Activated naive CD4-positive, alpha-beta T cell treated with anti-CD3 and anti-CD28 coated beads for 36 hours (primary cell): ENCODE data around the gene XPNPEP3. TPM values are rescaled to one million over a fixed set of nuclear protein-coding genes. Genes with fewer than 3 reads are reported as not detected.

Experiments
- CTCF ChIA-PET: fragments of 350-600 bp; sonication (Branson Sonifier 250); formaldehyde crosslinking; loops from one replicate; lab custom pipeline; 2021; ENCODE audit warnings: antibody characterized with exemption; lab: Charles Lee
- DNase-seq: peaks from one replicate; pipeline ENCODE4 v3.0.0-alpha.2; 2020
- H3K27ac Mint-ChIP-seq: one replicate; pipeline ENCODE4 v1.8.0; 2021; ENCODE audit warnings: mild to moderate bottlenecking, mixed read lengths
- H3K27me3 Mint-ChIP-seq: one replicate; pipeline ENCODE4 v1.8.0; 2021; ENCODE audit warnings: low read depth, mixed read lengths
- H3K36me3 Mint-ChIP-seq: one replicate; pipeline ENCODE4 v1.8.0; 2021; ENCODE audit warnings: low read depth, mixed read lengths
- H3K4me1 Mint-ChIP-seq: one replicate; pipeline ENCODE4 v1.8.0; 2021; ENCODE audit warnings: low read depth, mixed read lengths
- H3K4me3 Mint-ChIP-seq: one replicate; pipeline ENCODE4 v1.8.0; 2021; ENCODE audit warnings: mild to moderate bottlenecking, moderate library complexity, mixed read lengths
- H3K9me3 Mint-ChIP-seq: one replicate; pipeline ENCODE4 v1.8.0; 2021; ENCODE audit warnings: mixed read lengths
- intact Hi-C: fragments of 100-400 bp; cut with micrococcal nuclease; formaldehyde crosslinking; loops from one replicate; pipeline ENCODE4 v1.15.1; 2023
- microRNA-seq: library from miRNA; unstranded; fragments of <30 nt; microRNA quantifications from one replicate; pipeline ENCODE4 v1.2.0, GENCODE V29; 2022; ENCODE audit warnings: borderline microRNAs expressed, borderline replicate concordance
- total RNA-seq, 2 experiments: library from RNA; stranded (reverse); gene quantifications; one replicate each; pipeline ENCODE4 v1.2.3, GENCODE V29; 2021

Gene XPNPEP3
- total RNA-seq, 2 experiments from 2014 or later, result 15.7 to 19.6 TPM

GRCh38 chr22:40976866-40977700, 120.1 kb downstream of the XPNPEP3 start:
- no peak for DNase-seq
- Mint-ChIP-seq H3K36me3 (peaks cover 3% of the 10 kb centered on the region), H3K4me1 (no peaks in the 10 kb centered on the region), H3K4me3 (no peak overlapping the region), H3K9me3 (no peaks in the 10 kb centered on the region), H3K27ac (peak overlapping the region; percentile 9), H3K27me3 (no peaks in the 10 kb centered on the region)
- CTCF ChIA-PET, result interaction anchor here (0.6 kb wide), 2 partner anchors 67 to 73 kb away, joined by 3 read pairs; no protein-coding TSS in a partner anchor
- intact Hi-C loops, result no loop called here

GRCh38 chr22:40979198-40979597, 122.2 kb downstream of the XPNPEP3 start:
- intact Hi-C loops, result no loop called here

GRCh38 chr22:40979871-40980270, 122.9 kb downstream of the XPNPEP3 start:
- H3K36me3 Mint-ChIP-seq, result no peaks in the 10 kb centered on the region
- H3K4me1 Mint-ChIP-seq, result no peaks in the 10 kb centered on the region
- H3K27me3 Mint-ChIP-seq, result no peaks in the 10 kb centered on the region
- H3K9me3 Mint-ChIP-seq, result no peaks in the 10 kb centered on the region
- intact Hi-C loops, result no loop called here
- CTCF ChIA-PET, result no interaction called here
- H3K27ac Mint-ChIP-seq, result no peak overlapping the region
- no peak overlapping the region for H3K4me3 Mint-ChIP-seq
- DNase-seq, result no peak

More at GRCh38 chr22:40979198-40979597, 122.2 kb downstream of the XPNPEP3 start:
- Mint-ChIP-seq H3K4me1 (no peaks in the 10 kb centered on the region), H3K27ac (no peak overlapping the region), H3K4me3 (no peak overlapping the region), H3K27me3 (no peaks in the 10 kb centered on the region), H3K9me3 (no peaks in the 10 kb centered on the region), H3K36me3 (no peaks in the 10 kb centered on the region)
- CTCF ChIA-PET, result interaction anchor here (0.6 kb wide), 1 partner anchor 12 kb away, joined by 4 read pairs; no protein-coding TSS in a partner anchor
- no peak for DNase-seq

Small RNAs within 50 kb of the gene (microRNA-seq; reads per million reads assigned to microRNA genes)
- gene MIR4766, result 8.2 reads per million, percentile 15 among the genes with 10 or more reads in this experiment

Other genes starting within 250 kb of the XPNPEP3 start
- gene MRTFA, start 220.4 kb upstream of the XPNPEP3 start, total RNA-seq, result 10 to 100 TPM; 47.2 to 48.9 TPM
- gene MCHR1, start 177.7 kb upstream of the XPNPEP3 start, total RNA-seq, result not detected
- gene SLC25A17, start 37.8 kb upstream of the XPNPEP3 start, total RNA-seq, result 10 to 100 TPM; 23.0 to 24.6 TPM
- 100 to 1,000 TPM; 240 to 254 TPM for gene ST13, start 509 bp upstream of the XPNPEP3 start, total RNA-seq
- gene DNAJB7, start 5.0 kb downstream of the XPNPEP3 start, total RNA-seq, result not detected
- gene RBX1, start 94.2 kb downstream of the XPNPEP3 start, total RNA-seq, result 10 to 100 TPM; 90.1 to 93.3 TPM
- gene EP300, start 235.4 kb downstream of the XPNPEP3 start, total RNA-seq, result 10 to 100 TPM; 37.2 to 38.4 TPM